GM23338 (cell line): ENCODE data around the gene DPPA4. TPM values are rescaled to one million over a fixed set of nuclear protein-coding genes. Genes with fewer than 3 reads are reported as not detected.
A peak's percentile ranks its signal among the peaks of the same experiment; 100 is the strongest.

Source experiments
- ATAC-seq: fragments of 200-7000 bp; cut with Tn5 transposase; 3 replicates; pipeline ENCODE4 v1.9.1; 2020
- DNase-seq: peaks from one replicate; pipeline ENCODE4 v3.0.0-alpha.2; 2015; ENCODE audit warnings: low spot score
- H2AFZ ChIP-seq: fragments of 200-600 bp; sonication (generic); 2 replicates; pipeline ENCODE4 v1.8.0; 2016; ENCODE audit warnings: antibody characterized with exemption, mild to moderate bottlenecking, moderate library complexity
- H3F3A ChIP-seq: fragments of 200-600 bp; sonication (generic); replicated peaks from 2 replicates; pipeline ENCODE4 v1.8.0; 2017; ENCODE audit warnings: antibody characterized with exemption, mixed run types, low read depth
- H3K27ac ChIP-seq: fragments of 200-600 bp; sonication (generic); 2 replicates; pipeline ENCODE4 v1.6.1; 2016; ENCODE audit warnings: low read depth
- H3K27me3 ChIP-seq: fragments of 200-600 bp; sonication (generic); 2 replicates; pipeline ENCODE4 v1.8.0; 2016; ENCODE audit warnings: mild to moderate bottlenecking, mixed run types, moderate library complexity; ENCODE audit not compliant: insufficient read depth
- H3K36me3 ChIP-seq: fragments of 200-600 bp; sonication (generic); 2 replicates; pipeline ENCODE4 v1.8.0; 2016; ENCODE audit warnings: mild to moderate bottlenecking; ENCODE audit not compliant: insufficient read depth
- H3K4me1 ChIP-seq: fragments of 200-600 bp; sonication (generic); 2 replicates; pipeline ENCODE4 v1.8.0; 2016; ENCODE audit warnings: mild to moderate bottlenecking, moderate library complexity; ENCODE audit not compliant: insufficient read depth
- H3K4me2 ChIP-seq: fragments of 200-600 bp; sonication (generic); 2 replicates; pipeline ENCODE4 v1.7.1; 2017; ENCODE audit warnings: mixed run types
- H3K4me3 ChIP-seq: fragments of 200-600 bp; sonication (generic); 2 replicates; pipeline ENCODE4 v1.6.1; 2016; ENCODE audit warnings: mixed run types
- H3K79me2 ChIP-seq: fragments of 200-600 bp; sonication (generic); replicated peaks from 2 replicates; pipeline ENCODE4 v1.8.0; 2017; ENCODE audit warnings: mild to moderate bottlenecking; ENCODE audit not compliant: insufficient read depth
- H3K9me2 ChIP-seq: fragments of 200-600 bp; sonication (generic); 2 replicates; pipeline ENCODE4 v1.8.0; 2017; ENCODE audit not compliant: insufficient read depth
- H4K20me1 ChIP-seq: fragments of 200-600 bp; sonication (generic); replicated peaks from 2 replicates; pipeline ENCODE4 v1.8.0; 2017; ENCODE audit warnings: mild to moderate bottlenecking; ENCODE audit not compliant: insufficient read depth
- H3K27ac Mint-ChIP-seq: 2 replicates; pipeline ENCODE4 v1.8.0; 2020; ENCODE audit warnings: inconsistent platforms, mild to moderate bottlenecking, moderate library complexity, mixed read lengths
- H3K27me3 Mint-ChIP-seq: 3 replicates; pipeline ENCODE4 v1.8.0; 2022; ENCODE audit warnings: low read depth, mild to moderate bottlenecking, moderate library complexity, mixed read lengths, inconsistent platforms; ENCODE audit not compliant: insufficient read depth, poor library complexity
- H3K36me3 Mint-ChIP-seq: 3 replicates; pipeline ENCODE4 v1.8.0; 2021; ENCODE audit warnings: low read depth, mild to moderate bottlenecking, inconsistent platforms, moderate library complexity, mixed read lengths
- H3K4me1 Mint-ChIP-seq: 3 replicates; pipeline ENCODE4 v1.8.0; 2020; ENCODE audit warnings: mild to moderate bottlenecking, inconsistent platforms, mixed read lengths
- H3K4me3 Mint-ChIP-seq: 3 replicates; pipeline ENCODE4 v1.8.0; 2021; ENCODE audit warnings: moderate library complexity, mild to moderate bottlenecking, inconsistent platforms, mixed read lengths
- H3K9me3 Mint-ChIP-seq: 3 replicates; pipeline ENCODE4 v1.8.0; 2020; ENCODE audit warnings: moderate library complexity, mild to moderate bottlenecking, inconsistent platforms, mixed read lengths
- CREB1 ChIP-seq: fragments of 250-450 bp; sonication (Bioruptor Pico); IDR thresholded peaks from 2 replicates; pipeline ENCODE4 v1.5.0; 2020; ENCODE audit warnings: low read depth, mild to moderate bottlenecking, moderate library complexity
- ETS1 ChIP-seq: IDR thresholded peaks from 2 replicates; pipeline ENCODE4 v1.6.1; 2016; ENCODE audit warnings: antibody characterized with exemption
- EZH2 ChIP-seq: fragments of 200-600 bp; sonication (generic); IDR thresholded peaks from one replicate; pipeline ENCODE4 v1.8.0; 2017; ENCODE audit warnings: antibody characterized with exemption, mild to moderate bottlenecking, low read depth; ENCODE audit not compliant: unreplicated experiment
- EZH2phosphoT487 ChIP-seq: fragments of 200-600 bp; sonication (generic); IDR thresholded peaks from one replicate; pipeline ENCODE4 v1.8.1; 2018; ENCODE audit warnings: antibody characterized with exemption; ENCODE audit not compliant: unreplicated experiment
- JUNB ChIP-seq: IDR thresholded peaks from one replicate; pipeline ENCODE4 v1.6.1; 2016; ENCODE audit warnings: antibody characterized with exemption; ENCODE audit not compliant: unreplicated experiment
- NANOG ChIP-seq: IDR thresholded peaks from 2 replicates; pipeline ENCODE4 v1.6.1; 2016; ENCODE audit warnings: antibody characterized with exemption, borderline replicate concordance
- POLR2AphosphoS5 ChIP-seq: IDR thresholded peaks from 2 replicates; pipeline ENCODE4 v1.6.1; 2016; ENCODE audit warnings: antibody characterized with exemption, low read depth
- REST ChIP-seq: IDR thresholded peaks from one replicate; pipeline ENCODE4 v1.6.1; 2018; ENCODE audit warnings: antibody characterized with exemption; ENCODE audit not compliant: unreplicated experiment
- STAT1 ChIP-seq: IDR thresholded peaks from one replicate; pipeline ENCODE4 v1.6.1; 2016; ENCODE audit warnings: antibody characterized with exemption; ENCODE audit not compliant: unreplicated experiment
- ZNF114 ChIP-seq: fragments of 250-450 bp; sonication (Bioruptor Pico); IDR thresholded peaks from 2 replicates; pipeline ENCODE4 v1.5.0; 2020; ENCODE audit warnings: mild to moderate bottlenecking, moderate library complexity
- ZNF331 ChIP-seq: fragments of 250-450 bp; sonication (Bioruptor Pico); IDR thresholded peaks from 2 replicates; pipeline ENCODE4 v1.5.0; 2020; ENCODE audit warnings: low read depth, mild to moderate bottlenecking, moderate library complexity
- ZNF462 ChIP-seq: fragments of 250-450 bp; sonication (Bioruptor Pico); IDR thresholded peaks from 2 replicates; pipeline ENCODE4 v1.5.0; 2020; ENCODE audit warnings: mild to moderate bottlenecking, moderate library complexity
- polyA plus RNA-seq: library from polyadenylated mRNA; unstranded; fragments of >200 nt; fragmentation: Nextera tagmentation; extraction: Ambion mirVana; gene quantifications from 2 replicates; pipeline ENCODE4 v1.2.1, GENCODE V29; 2016
- total RNA-seq: library from RNA; depleted of rRNA; stranded (reverse); fragments of >200 nt; shearing (Covaris generic); gene quantifications from 2 replicates; pipeline ENCODE4 v1.2.3, GENCODE V29; 2014

The DPPA4 gene
- total and polyA plus RNA-seq, 2 experiments from 2014 or later = 546 to 878 TPM

- no peaks in the 10 kb centered on the region for H3K9me3 Mint-ChIP-seq
- no peaks in the 10 kb centered on the region for H4K20me1 ChIP-seq
- peaks cover 22% of the 10 kb centered on the region for H3K79me2 ChIP-seq
- H3K27ac ChIP-seq = peak overlapping the region; percentile 95
- H3K4me3 ChIP-seq = no peak overlapping the region
- peaks cover 52% of the 10 kb centered on the region for H3K4me1 ChIP-seq
- no peak overlapping the region for H2AFZ ChIP-seq
- H3K27me3 Mint-ChIP-seq = peaks cover 9% of the 10 kb centered on the region
- no peaks in the 10 kb centered on the region for H3K9me2 ChIP-seq
- H3K4me3 Mint-ChIP-seq = no peak overlapping the region
- ATAC-seq (no peak), DNase-seq (no peak)
- H3K27me3 ChIP-seq = no peaks in the 10 kb centered on the region
- H3K27ac Mint-ChIP-seq = peak overlapping the region; percentile 93
- H3K4me1 Mint-ChIP-seq = peaks cover 61% of the 10 kb centered on the region
- TF ChIP-seq ETS1 (no peak), POLR2AphosphoS5 (no peak), NANOG (no peak), ZNF331 (CRISPR knock-in tag) (no peak), JUNB (no peak), EZH2 (no peak), STAT1 (no peak), CREB1 (CRISPR knock-in tag) (no peak), ZNF114 (CRISPR knock-in tag) (no peak), REST (no peak), EZH2phosphoT487 (no peak), ZNF462 (CRISPR knock-in tag) (no peak)
- no peaks in the 10 kb centered on the region; the same call in 1 of the 2 replicates for H3K36me3 ChIP-seq
- 0 out of 2 replicates have a peak overlapping the region, but pooled peaks have one; percentile 12 for H3K4me2 ChIP-seq
- peaks cover 50% of the 10 kb centered on the region for H3K36me3 Mint-ChIP-seq
- peaks cover 6% of the 10 kb centered on the region for H3F3A ChIP-seq
These were observed 15.7 kb upstream of the DPPA4 start for GRCh38 chr3:109353057-109353456.
